Measurements from ENCODE around the gene TMEM163.

TMEM163 gene

DNA sequence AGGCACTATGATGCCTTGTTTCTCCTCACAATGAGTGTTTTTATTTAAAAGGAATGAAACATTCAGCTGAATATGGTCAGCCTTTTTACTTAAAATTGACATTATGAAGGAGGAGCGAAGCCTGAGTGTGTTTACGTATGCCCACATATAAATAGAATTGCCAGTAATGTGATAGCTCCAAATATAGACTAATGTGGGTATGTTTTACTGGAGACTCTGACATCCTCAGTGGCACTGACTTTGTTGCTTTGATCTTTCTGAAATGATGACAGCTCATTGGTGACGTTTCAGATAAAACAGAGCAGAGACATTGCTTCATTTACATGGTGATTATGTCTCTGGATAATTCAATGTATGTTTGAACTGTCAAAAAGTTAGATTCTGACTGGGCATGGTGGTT is 297.9 kb downstream of the TMEM163 start:
- no peaks in the 10 kb centered on the region for H3K9me2 ChIP-seq (replicated peaks; ENCODE audit: control insufficient read depth, low read length)
- TF ChIP-seq, protein P1, sequence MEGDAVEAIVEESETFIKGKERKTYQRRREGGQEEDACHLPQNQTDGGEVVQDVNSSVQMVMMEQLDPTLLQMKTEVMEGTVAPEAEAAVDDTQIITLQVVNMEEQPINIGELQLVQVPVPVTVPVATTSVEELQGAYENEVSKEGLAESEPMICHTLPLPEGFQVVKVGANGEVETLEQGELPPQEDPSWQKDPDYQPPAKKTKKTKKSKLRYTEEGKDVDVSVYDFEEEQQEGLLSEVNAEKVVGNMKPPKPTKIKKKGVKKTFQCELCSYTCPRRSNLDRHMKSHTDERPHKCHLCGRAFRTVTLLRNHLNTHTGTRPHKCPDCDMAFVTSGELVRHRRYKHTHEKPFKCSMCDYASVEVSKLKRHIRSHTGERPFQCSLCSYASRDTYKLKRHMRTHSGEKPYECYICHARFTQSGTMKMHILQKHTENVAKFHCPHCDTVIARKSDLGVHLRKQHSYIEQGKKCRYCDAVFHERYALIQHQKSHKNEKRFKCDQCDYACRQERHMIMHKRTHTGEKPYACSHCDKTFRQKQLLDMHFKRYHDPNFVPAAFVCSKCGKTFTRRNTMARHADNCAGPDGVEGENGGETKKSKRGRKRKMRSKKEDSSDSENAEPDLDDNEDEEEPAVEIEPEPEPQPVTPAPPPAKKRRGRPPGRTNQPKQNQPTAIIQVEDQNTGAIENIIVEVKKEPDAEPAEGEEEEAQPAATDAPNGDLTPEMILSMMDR (IDR thresholded peaks at IDR 0.05; ENCODE audit: low read depth, low read length, poor library complexity, severe bottlenecking): no peak
- no peak for TF ChIP-seq EZH2phosphoT487 (IDR thresholded peaks at IDR 0.05; ENCODE audit: borderline replicate concordance, low read length)
- no peak overlapping the region for H3K4me2 ChIP-seq (ENCODE audit: low read length)
- no peaks in the 10 kb centered on the region for H3F3A ChIP-seq (ENCODE audit: control insufficient read depth, insufficient read depth)
- H3K36me3 ChIP-seq (ENCODE audit: control insufficient read depth, low read length): peaks cover 29% of the 10 kb centered on the region
- H3K79me2 ChIP-seq (ENCODE audit: control insufficient read depth, low read length): no peaks in the 10 kb centered on the region
- no peaks in the 10 kb centered on the region for H3K9me3 ChIP-seq (ENCODE audit: control insufficient read depth, insufficient read depth, low read length)
- no peaks in the 10 kb centered on the region for H3K27me3 ChIP-seq (ENCODE audit: control insufficient read depth, low read length)
- H3K27ac ChIP-seq (ENCODE audit: low read depth, low read length): no peak overlapping the region
- H3K4me1 ChIP-seq (ENCODE audit: control insufficient read depth, low read length): no peaks in the 10 kb centered on the region
- H3K4me3 ChIP-seq (ENCODE audit: low read length): no peak overlapping the region
- no peaks in the 10 kb centered on the region for H4K20me1 ChIP-seq (ENCODE audit: control insufficient read depth, insufficient read depth, low read depth, low read length)

GRCh38 chr2:134420259-134420658 is 298.5 kb downstream of the TMEM163 start:
- Histone ChIP-seq H3K79me2 (ENCODE audit: control insufficient read depth, low read length) (no peaks in the 10 kb centered on the region), H3K27ac (ENCODE audit: low read depth, low read length) (no peak overlapping the region), H3K36me3 (ENCODE audit: control insufficient read depth, low read length) (peaks cover 29% of the 10 kb centered on the region), H4K20me1 (ENCODE audit: control insufficient read depth, insufficient read depth, low read depth, low read length) (no peaks in the 10 kb centered on the region), H3K9me2 (replicated peaks; ENCODE audit: control insufficient read depth, low read length) (no peaks in the 10 kb centered on the region), H3K27me3 (ENCODE audit: control insufficient read depth, low read length) (no peaks in the 10 kb centered on the region), H3K4me1 (ENCODE audit: control insufficient read depth, low read length) (no peaks in the 10 kb centered on the region), H3K4me3 (ENCODE audit: low read length) (no peak overlapping the region), H3F3A (ENCODE audit: control insufficient read depth, insufficient read depth) (no peaks in the 10 kb centered on the region), H3K4me2 (ENCODE audit: low read length) (no peak overlapping the region), H3K9me3 (ENCODE audit: control insufficient read depth, insufficient read depth, low read length) (no peaks in the 10 kb centered on the region)
- TF ChIP-seq, protein P1 (IDR thresholded peaks at IDR 0.05; ENCODE audit: low read depth, low read length, poor library complexity, severe bottlenecking): no peak
- TF ChIP-seq EZH2phosphoT487 (IDR thresholded peaks at IDR 0.05; ENCODE audit: borderline replicate concordance, low read length): no peak

DNA sequence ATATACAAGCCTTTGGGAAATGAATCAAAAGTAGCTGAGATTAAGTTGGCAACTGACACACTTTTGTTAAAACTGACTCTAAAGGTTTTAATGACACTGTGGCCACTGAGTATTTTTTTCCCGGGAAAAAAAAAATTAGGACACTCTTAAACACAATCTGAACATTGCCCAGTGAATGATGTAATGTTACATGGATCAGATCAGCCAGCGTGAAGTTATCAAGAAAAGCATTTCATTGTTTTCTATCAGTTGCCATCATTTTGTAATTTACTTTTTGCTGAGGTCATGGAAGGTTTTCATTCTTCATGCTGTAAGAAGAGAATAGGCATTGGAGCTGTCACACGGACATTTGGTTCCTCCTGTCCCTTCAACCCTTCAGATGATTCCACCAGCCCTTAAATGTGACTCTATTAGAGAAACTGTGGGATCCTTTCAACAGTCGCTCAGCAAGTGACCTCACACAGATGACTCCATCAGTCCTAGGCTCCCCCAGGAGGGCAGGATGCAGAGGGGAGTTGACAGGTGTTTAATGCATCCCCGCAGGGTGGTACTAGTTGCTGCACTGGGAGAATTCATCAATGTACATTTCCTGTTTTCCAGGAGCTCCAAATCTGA is 300.7 kb downstream of the TMEM163 start:
- Histone ChIP-seq H3K4me3 (ENCODE audit: low read length) (no peak overlapping the region), H3K79me2 (ENCODE audit: control insufficient read depth, low read length) (no peaks in the 10 kb centered on the region), H3K4me1 (ENCODE audit: control insufficient read depth, low read length) (no peaks in the 10 kb centered on the region), H3K36me3 (ENCODE audit: control insufficient read depth, low read length) (peaks cover 30% of the 10 kb centered on the region), H3F3A (ENCODE audit: control insufficient read depth, insufficient read depth) (no peaks in the 10 kb centered on the region), H3K9me3 (ENCODE audit: control insufficient read depth, insufficient read depth, low read length) (no peaks in the 10 kb centered on the region), H3K27ac (ENCODE audit: low read depth, low read length) (no peak overlapping the region), H4K20me1 (ENCODE audit: control insufficient read depth, insufficient read depth, low read depth, low read length) (no peaks in the 10 kb centered on the region), H3K27me3 (ENCODE audit: control insufficient read depth, low read length) (no peaks in the 10 kb centered on the region), H3K4me2 (ENCODE audit: low read length) (no peak overlapping the region), H3K9me2 (replicated peaks; ENCODE audit: control insufficient read depth, low read length) (no peaks in the 10 kb centered on the region)
- TF ChIP-seq, protein P1 (IDR thresholded peaks at IDR 0.05; ENCODE audit: low read depth, low read length, poor library complexity, severe bottlenecking): no peak
- no peak for TF ChIP-seq EZH2phosphoT487 (IDR thresholded peaks at IDR 0.05; ENCODE audit: borderline replicate concordance, low read length)

All from DOHH2 (cell line).